ENCODE results near the gene MAGI1.
A peak's percentile ranks its signal among the peaks of the same experiment; 100 is the strongest.
"Not testable (repeated sequence)": the region's sequence is repeated elsewhere in the genome, so short reads cannot be mapped to it uniquely, and the experiment has no call there.

MAGI1 gene

DNA sequence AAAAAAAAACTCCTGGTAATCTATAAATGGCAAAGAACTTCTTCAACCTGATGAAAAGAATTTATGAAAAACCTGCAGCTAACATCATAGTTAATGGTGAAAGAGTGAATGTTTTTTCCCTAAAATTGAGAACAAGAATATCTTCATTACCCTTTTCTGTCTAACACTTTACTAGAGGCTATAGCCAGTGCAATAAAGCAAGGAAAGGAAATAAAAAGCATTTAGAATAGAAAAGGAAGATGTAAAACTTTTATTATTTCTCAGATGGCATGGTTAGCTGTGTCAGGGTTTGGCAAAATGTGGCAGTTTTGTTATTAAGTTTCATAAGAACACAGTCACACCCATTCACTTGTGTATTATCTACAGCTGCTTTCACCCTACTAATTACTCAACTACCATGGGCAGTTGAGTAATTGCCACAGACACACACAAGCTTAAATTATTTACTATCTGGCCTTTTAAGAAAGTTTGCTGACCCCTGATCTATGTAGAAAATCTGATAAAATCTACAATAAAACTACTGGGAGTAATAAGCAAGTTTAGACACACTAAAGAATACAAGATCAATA lies 465.1 kb downstream of the MAGI1 start:
- no peak for DNase-seq

- DNase-seq: no peak
Observed at GRCh38 chr3:65572175-65572777, 466.4 kb downstream of the MAGI1 start.

- no peak for DNase-seq
Observed at GRCh38 chr3:65569845-65570405, 468.8 kb downstream of the MAGI1 start.

DNA sequence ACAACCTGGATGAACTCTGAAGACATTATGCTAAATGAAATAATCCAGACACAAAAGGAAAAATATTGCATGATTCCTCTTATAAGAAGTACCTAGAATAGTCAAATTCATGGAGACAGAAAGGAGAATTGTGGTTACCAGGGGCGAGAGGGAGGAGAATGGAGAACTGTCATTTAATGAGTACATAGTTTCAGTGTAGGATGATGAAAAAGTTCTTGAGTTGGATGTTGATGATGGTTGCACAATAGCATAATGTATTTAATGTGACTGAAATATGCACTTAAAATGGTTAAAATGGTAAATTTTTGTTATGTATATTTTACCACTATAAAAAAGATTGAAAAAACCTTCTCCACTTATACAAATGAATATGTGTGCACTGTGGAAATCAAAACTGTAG lies 469.6 kb downstream of the MAGI1 start:
- DNase-seq: no peak

DNA sequence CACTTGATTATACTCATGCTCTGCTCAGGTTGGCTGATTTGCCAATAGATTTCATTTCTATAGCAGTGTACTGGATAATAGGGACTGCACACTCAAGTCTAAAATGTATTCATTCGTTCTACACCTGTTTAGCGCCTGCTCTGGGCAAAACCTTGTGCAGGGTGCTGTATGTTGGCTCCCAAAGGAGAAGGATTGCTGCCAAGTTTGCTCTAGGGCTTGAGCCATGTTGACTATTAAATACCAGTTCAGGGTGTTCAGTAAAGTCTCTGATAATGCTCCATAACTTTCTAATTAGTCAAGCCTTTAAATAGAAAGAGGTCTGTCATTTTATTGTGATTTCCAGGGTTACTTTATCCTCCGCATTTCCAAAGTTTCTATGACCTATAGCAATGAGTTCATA lies 470.2 kb downstream of the MAGI1 start:
- DNase-seq: no peak

DNA sequence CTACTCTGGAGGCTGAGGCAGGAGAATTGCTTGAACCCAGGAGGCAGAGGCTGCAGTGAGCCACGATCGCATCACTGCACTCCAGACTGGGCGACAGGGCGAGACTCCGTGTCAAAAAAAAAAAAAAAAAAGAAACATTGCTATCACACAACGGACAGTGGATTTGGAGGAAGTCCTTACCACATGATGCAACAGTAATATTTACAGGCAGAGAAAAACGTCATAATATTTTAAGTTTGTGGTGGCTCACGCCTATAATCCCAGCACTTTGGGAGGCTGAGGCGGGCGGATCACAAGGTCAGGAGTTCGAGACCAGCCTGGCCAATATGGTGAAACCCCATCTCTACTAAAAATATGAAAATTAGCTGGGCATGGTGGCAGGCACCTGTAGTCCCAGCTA lies 473.0 kb downstream of the MAGI1 start:
- not testable (repeated sequence) for DNase-seq

DNA sequence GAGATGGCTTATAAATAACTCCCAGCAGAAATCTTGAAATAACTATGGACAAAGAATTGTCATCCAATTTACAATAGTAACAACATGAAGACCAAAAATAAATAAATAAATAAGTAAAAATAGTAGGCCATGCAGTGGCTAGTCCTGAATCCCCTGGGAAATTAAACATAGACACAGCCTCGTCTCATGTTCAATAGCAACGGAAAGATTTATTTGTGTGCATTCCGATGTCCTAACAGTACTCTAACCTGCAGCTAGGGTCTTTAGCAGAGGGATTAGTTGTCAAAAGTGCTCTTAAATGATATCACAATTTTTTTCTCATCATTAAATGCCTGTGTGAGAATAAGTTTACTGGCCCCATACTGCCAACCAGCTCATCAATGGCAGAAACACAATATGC lies 474.2 kb downstream of the MAGI1 start:
- DNase-seq: no peak

- no peak for DNase-seq
Observed at GRCh38 chr3:65563861-65564260, 474.9 kb downstream of the MAGI1 start.

DNA sequence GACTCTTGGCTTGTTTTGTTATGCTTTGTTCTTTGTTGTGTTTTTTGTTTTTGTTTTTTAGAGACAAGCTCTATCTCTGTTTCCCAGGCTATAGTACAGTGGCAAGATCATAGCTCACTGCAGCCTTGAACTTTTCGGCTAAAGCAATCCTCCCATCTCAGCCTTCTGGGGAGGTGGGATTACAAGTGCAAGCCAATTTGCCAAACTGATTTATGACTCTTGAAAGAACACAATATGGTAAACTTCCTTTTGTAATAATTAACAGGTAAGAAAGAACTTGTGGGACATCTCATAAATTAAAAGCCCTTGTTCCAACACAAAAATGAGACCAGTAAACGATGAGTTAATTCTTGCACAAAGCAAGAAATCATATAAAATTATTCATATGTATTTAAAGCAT lies 476.3 kb downstream of the MAGI1 start:
- no peak for DNase-seq

DNA sequence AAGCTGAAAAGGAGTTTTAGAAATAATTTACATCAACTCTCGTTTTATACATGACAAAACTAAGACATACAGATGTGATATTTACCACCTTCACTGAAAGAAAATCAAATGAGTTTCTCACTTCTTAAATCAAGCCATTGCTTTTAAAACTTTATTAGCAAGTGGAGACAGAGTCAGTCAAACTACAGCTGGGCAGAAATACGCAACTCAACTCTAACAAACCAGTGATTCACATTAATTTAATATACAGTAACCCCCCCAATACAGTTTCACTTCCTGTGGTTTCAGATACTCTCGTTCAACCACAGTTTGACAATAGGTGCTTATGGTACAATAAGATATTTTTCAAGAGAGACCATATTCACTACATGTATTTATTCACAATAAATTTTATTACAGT lies 477.1 kb downstream of the MAGI1 start:
- DNase-seq: no peak

DNA sequence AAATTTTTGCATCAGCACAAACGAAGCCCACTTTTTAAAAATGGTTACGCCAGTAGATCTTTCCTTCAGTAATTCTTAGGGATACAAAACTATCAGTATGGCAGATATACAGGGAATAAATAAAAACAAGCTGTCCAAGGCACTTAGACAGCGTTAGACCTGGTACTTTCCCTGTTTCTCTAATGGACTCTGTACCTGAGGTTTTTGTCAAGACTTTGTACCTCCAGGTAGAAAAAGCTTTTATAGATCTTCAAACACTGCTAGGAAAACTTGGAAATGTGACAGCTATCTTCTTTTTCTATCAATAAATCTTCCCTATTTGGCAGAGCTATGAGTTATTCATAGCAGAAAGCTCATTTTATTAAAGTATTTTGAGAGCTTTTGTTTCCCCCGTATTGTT lies 477.8 kb downstream of the MAGI1 start:
- no peak for DNase-seq

DNA sequence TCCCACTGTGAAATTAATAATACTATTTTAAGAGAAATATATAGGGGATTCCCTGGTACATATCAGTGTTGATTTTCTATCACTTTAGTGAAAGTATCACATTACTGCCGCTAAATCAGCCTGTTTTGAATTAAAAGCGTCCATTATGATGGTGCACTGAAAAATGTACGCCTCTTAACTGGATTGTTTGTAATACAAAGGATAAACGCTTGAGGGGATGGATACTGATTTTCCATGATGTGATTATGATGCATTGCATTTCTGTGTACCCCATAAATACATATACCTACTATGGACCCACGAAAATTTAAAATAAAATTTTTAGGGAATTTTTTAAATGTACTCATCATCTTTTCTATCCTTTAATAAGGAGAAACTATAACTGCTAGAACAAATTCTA lies 478.6 kb downstream of the MAGI1 start:
- no peak for DNase-seq

- DNase-seq: no peak
Observed at GRCh38 chr3:65559643-65560042, 479.1 kb downstream of the MAGI1 start.

DNA sequence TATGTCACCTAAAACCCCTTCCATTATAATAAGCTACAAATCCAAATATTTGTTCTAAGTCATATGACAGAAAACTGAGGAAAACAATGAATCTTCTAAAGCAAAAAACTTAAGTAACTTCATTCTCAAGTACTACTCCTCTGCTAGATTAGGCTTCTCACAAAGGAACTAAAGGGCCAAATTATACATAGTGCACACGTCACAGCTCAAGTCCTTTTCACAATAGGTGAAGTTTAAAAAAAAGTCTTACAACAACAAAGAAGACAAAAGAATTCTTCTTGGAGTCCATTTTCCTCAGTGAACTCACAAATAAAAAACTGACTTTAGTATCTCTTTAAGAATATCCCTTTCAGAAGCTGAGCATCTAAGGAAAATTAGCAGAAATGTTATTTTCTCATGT lies 479.9 kb downstream of the MAGI1 start:
- DNase-seq: no peak

DNA sequence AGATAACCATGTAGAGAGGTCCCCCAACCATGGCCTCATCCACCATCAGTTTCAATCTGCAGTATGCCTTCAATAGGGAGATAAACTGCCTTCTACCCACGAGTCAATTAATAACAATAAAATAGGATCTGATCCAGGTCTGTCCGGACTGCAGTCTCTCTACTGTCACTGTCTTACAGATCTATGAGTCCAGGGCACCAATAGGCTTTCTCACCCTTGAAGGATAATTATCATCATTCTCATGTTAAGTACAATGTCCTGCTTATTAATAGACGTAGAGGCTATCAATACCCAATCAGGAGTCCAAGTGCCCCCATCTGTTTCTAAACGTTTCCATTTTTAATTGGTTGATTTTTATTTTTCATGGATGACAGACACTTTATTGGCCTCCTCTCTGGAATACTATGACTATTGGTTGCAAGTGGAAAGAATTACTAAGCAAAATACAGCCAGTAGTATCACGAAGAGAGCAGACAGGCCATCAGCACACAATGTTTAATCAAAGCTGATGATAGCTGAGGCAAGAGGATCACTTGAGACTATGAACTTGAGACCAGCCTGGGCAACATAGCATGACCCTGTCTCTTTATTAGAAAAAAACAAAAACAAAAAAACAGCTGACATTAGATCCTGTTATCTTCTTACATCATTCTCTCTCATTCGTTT lies 480.7 kb downstream of the MAGI1 start:
- no peak for DNase-seq

DNA sequence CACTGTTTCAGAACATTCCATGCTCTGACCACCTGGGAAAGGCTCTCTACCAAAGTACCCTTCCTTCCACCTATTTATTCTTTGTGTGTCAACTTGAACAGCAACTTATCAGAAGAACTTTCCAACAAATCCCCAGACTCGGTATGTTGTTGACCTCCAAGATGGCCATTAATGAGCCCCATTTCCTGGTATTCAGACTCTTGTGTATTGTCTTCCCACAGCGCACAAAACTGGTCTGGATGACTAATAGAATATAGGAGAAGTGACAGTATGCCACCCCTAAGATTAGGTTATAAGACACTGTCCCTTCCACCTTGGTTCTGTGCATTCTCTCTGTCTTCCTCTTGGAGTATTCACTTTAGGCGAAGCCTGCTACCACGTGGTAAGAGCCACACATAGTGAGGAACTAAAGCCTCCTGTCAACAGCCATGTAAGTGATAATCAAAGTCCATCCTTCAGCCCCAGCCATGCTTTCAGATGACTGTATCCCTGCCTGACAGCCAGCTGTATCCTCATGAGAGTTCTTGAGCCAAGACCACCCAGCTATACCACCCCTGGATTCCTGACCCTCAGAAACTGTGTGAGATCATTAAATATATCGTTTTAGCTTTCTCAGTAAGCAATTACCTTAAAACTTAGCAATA lies 481.7 kb downstream of the MAGI1 start:
- DNase-seq: no peak

GRCh38 chr3:65552434-65552833 lies 486.3 kb downstream of the MAGI1 start:
- DNase-seq: no peak

GRCh38 chr3:65551945-65552344 lies 486.8 kb downstream of the MAGI1 start:
- no peak for DNase-seq

GRCh38 chr3:65550137-65550536 lies 488.6 kb downstream of the MAGI1 start:
- DNase-seq: no peak

DNA sequence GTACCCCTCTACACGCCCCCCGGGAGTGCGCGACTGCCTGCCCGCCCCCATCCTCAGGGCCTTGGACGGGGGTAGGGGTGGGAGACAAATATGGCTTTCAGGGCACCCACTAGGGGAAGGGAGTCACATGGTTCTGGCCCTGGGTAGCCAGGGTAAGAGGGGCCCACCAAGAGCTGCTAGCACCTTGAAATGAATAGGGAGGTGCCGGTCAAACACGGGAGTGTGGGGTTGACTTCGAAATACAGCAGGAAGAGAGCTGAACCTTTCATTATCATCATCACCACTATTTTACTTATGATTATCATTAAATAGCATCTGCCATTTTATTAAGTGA lies 489.1 kb downstream of the MAGI1 start:
- no peak for DNase-seq

DNA sequence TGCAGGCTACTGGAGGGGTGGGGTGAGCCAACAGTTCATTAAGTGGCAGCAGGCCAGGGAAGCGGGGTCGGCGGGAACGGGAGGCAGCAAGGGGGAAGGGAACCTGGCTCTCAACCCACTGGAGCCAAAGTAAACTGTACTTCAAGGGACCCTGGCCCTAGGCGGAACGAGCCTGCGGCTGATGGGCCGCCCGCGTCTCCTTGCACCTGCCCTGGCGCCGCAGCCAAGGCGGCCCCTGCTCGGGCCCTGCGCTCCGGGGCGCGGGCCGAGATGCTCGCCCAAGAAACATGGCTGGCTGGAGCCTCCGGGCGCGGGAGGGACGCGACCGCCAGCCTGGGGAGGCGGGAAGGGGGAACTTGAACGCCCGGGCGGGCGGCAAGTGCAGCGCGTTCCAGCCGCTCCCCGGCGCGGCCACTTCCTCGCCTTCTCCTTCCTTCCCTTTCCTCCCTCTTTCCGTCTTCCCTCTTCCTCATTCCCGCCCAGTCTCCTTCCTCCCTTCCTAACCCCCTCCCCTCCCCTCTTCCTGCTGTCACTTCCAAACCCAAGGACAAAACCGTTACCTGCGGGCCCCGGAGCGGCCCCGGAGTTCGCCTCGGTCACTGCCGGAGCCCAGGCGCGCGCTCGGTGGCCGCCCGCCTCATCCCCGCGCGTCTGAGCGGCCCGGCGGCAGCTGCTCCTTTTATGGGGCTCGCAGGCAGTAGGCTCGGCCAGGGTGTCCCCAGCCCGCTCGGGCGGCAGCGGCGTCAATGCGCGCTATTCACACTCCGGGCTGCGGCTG lies 489.7 kb downstream of the MAGI1 start:
- peak; percentile 24 for DNase-seq

GRCh38 chr3:65545429-65545828 lies 493.3 kb downstream of the MAGI1 start:
- no peak for DNase-seq

- DNase-seq: not testable (repeated sequence)
Observed at GRCh38 chr3:65543391-65543790, 495.3 kb downstream of the MAGI1 start.

Data from NCI-H526 treated with DMSO at 0.1 percent for 48 hours (cell line).